ENCODE results near the gene LSAMP.

DNA sequence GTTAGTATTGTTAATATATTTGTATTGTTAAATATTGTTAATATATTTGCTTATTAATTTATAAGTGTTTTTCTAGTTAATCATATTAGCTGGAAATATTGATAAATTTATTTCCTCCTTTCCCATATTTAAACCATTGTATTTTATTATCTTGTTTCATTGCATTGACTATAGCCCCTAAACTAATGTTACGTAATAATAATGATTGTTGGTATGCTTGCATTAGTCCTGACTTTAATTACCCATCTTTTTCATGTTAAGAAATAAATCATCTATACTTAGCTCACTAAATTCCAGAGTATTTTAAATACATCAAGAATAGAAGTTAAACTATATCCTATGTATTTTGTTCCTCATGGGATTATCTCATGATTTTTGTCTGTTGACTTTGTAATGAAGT, 368.2 kb downstream of the LSAMP start:
- TF ChIP-seq TEAD2 (CRISPR knock-in tag; IDR thresholded peaks at IDR 0.05) (no peak), NBN (conservative IDR thresholded peaks at IDR 0.05) (no peak), GZF1 (CRISPR knock-in tag; IDR thresholded peaks at IDR 0.05) (no peak), POLR2A (IDR thresholded peaks at IDR 0.05; ENCODE audit: insufficient read depth in 1 of 2, low read depth in 2 of 2, low read length in 2 of 2) (no peak), FOXK2 (IDR thresholded peaks at IDR 0.05) (no peak), MLX (CRISPR knock-in tag; IDR thresholded peaks at IDR 0.05) (no peak), E2F1 (CRISPR knock-in tag; IDR thresholded peaks at IDR 0.05) (no peak)
- TF ChIP-seq, protein P1, sequence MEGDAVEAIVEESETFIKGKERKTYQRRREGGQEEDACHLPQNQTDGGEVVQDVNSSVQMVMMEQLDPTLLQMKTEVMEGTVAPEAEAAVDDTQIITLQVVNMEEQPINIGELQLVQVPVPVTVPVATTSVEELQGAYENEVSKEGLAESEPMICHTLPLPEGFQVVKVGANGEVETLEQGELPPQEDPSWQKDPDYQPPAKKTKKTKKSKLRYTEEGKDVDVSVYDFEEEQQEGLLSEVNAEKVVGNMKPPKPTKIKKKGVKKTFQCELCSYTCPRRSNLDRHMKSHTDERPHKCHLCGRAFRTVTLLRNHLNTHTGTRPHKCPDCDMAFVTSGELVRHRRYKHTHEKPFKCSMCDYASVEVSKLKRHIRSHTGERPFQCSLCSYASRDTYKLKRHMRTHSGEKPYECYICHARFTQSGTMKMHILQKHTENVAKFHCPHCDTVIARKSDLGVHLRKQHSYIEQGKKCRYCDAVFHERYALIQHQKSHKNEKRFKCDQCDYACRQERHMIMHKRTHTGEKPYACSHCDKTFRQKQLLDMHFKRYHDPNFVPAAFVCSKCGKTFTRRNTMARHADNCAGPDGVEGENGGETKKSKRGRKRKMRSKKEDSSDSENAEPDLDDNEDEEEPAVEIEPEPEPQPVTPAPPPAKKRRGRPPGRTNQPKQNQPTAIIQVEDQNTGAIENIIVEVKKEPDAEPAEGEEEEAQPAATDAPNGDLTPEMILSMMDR (CRISPR knock-in tag; IDR thresholded peaks at IDR 0.05) = no peak

Measured in HepG2 (cell line).